Sigmoid colon (tissue), 7 donors: ENCODE measurements around the gene FICD. TPM values are rescaled to one million over a fixed set of nuclear protein-coding genes. Genes with fewer than 3 reads are reported as not detected.

Experiments
- DNase-seq: peaks from one replicate; pipeline ENCODE4 v3.0.0-alpha.2; 2019
- H3K27ac ChIP-seq, 4 donors: fragments of 200-600 bp; sonication (generic); one replicate each; pipeline ENCODE4 v1.5.1; 2016 to 2019; ENCODE audit warnings: mild to moderate bottlenecking in 1 of 4
- H3K27me3 ChIP-seq, 3 donors: fragments of 200-600 bp; sonication (generic); one replicate each; pipeline ENCODE4 v1.5.1; 2019; ENCODE audit warnings: mild to moderate bottlenecking in 1 of 3
- H3K36me3 ChIP-seq, 4 donors: fragments of 200-600 bp; sonication (generic); one replicate each; pipeline ENCODE4 v1.5.1; 2016 to 2019
- H3K4me1 ChIP-seq, 4 donors: fragments of 200-600 bp; sonication (generic); one replicate each; pipeline ENCODE4 v1.5.1; 2017 to 2019
- H3K4me3 ChIP-seq, 4 donors: fragments of 200-600 bp; sonication (generic); one replicate each; pipeline ENCODE4 v1.5.1; 2017 to 2019; ENCODE audit warnings: mild to moderate bottlenecking in 2 of 4, moderate library complexity in 1 of 4
- H3K9me3 ChIP-seq, 4 donors: fragments of 200-600 bp in 3 of 4; sonication (generic) in 3 of 4; one replicate each; pipeline versions ENCODE4 v1.5.1 to v1.6.1; 2013 to 2019
- EP300 ChIP-seq, 4 donors: sonication (generic); formaldehyde crosslinking; IDR thresholded peaks; one replicate each; pipeline ENCODE4 v1.6.1; 2017; ENCODE audit warnings: antibody characterized with exemption in 4 of 4
- POLR2A ChIP-seq, 2 donors: fragments of 450-650 bp; IDR thresholded peaks; one replicate each; pipeline ENCODE4 v1.6.1; 2016; ENCODE audit warnings: antibody characterized with exemption in 2 of 2, mild to moderate bottlenecking in 2 of 2, moderate library complexity in 2 of 2
- POLR2AphosphoS5 ChIP-seq, 4 donors: sonication (generic); formaldehyde crosslinking; IDR thresholded peaks; one replicate each; pipeline ENCODE4 v1.6.1; 2017; ENCODE audit warnings: antibody characterized with exemption in 4 of 4
- WGBS, 2 donors: extraction: QIAGEN DNeasy Blood & Tissue Kit; methylation state at CpG; one replicate each; pipeline ENCODE4 v1.1.7; 2013; 5-methylcytosine and 5-hydroxymethylcytosine counted together
- intact Hi-C: fragments of 100-400 bp; cut with DNase I; formaldehyde crosslinking; loops from one replicate; pipeline ENCODE4 v1.15.1; 2023
- polyA plus RNA-seq, 3 donors: library from polyadenylated mRNA; stranded (reverse); fragments of 200-250 nt; gene quantifications; one replicate each; pipeline ENCODE4 v1.2.3, GENCODE V29; 2013
- total RNA-seq, 4 donors: library from RNA; depleted of rRNA; stranded (reverse); fragments of >200 nt; gene quantifications; one replicate each; pipeline ENCODE4 v1.1.0, GENCODE V29; 2016
- TF ChIP-seq, protein P1 (sequence below), 4 experiments: fragments of 450-650 bp in 3 of 4; fragments of 200-600 bp in 1 of 4; IDR thresholded peaks; one replicate each; pipeline ENCODE4 v1.5.1; 2016 to 2019; ENCODE audit warnings: antibody characterized with exemption in 4 of 4, mild to moderate bottlenecking in 3 of 4, moderate library complexity in 2 of 4
- donor health status: healthy with polysubstance abuse.
- donor health status: Bipolar disorder and iron deficiency.
- donor health status: healthy.

FICD gene
- total and polyA plus RNA-seq, 7 donors: 1.2 to 5.4 (median 3.2) TPM; not detected in 1

DNA sequence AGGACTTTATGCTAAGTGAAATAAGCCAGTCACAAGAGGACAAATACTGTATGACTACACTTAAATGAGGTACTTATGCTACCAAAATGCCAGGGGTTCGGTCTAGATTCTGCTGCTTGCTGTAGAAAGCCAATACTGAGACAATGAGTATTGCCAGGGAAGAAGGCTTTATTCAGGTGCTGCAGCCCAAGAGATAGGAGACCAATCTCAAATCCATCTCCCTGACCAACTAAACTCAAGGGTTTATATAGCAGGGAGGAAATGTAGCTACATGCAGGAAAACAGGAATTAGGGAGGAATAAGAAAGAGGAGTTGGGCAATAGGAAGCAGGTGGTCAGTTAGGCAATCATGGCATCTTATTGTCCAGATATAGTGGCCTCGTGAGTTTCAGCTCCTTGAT lies 12.2 kb upstream of the FICD start:
- no peak overlapping the region for H3K27ac ChIP-seq
- peaks cover 0 to 9% (median 0%) of the 10 kb centered on the region in 4 donors for H3K9me3 ChIP-seq

DNA sequence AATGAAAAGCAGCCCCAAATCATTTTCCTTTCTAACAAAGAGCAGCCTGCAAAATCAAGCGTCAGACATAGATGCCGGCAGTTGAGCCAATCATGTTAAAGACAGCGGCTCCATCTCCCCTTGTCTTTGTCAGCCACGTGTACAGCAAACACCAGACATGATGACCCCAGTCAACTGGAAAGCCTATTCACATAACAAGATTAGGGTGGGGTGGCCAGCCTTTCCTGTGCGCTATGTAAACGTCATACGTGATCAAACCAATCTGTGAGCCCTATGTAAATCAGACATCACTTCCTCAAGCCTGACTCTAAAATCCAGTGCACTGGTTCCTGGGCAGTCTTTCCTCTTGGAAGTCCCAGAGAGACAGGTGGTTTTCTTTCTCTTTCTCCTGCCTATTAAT lies 9.9 kb upstream of the FICD start:
- H3K4me1 ChIP-seq: no peaks in the 10 kb centered on the region
- DNase-seq: no peak
- no peak overlapping the region for H3K27ac ChIP-seq
- peaks cover 0 to 2% (median 0%) of the 10 kb centered on the region in 3 donors for H3K27me3 ChIP-seq
- H3K36me3 ChIP-seq: no peaks in the 10 kb centered on the region
- TF ChIP-seq, protein P1, sequence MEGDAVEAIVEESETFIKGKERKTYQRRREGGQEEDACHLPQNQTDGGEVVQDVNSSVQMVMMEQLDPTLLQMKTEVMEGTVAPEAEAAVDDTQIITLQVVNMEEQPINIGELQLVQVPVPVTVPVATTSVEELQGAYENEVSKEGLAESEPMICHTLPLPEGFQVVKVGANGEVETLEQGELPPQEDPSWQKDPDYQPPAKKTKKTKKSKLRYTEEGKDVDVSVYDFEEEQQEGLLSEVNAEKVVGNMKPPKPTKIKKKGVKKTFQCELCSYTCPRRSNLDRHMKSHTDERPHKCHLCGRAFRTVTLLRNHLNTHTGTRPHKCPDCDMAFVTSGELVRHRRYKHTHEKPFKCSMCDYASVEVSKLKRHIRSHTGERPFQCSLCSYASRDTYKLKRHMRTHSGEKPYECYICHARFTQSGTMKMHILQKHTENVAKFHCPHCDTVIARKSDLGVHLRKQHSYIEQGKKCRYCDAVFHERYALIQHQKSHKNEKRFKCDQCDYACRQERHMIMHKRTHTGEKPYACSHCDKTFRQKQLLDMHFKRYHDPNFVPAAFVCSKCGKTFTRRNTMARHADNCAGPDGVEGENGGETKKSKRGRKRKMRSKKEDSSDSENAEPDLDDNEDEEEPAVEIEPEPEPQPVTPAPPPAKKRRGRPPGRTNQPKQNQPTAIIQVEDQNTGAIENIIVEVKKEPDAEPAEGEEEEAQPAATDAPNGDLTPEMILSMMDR (IDR thresholded peaks at IDR 0.05): no peak
- TF ChIP-seq POLR2AphosphoS5 (IDR thresholded peaks at IDR 0.05) (no peak), EP300 (IDR thresholded peaks at IDR 0.05) (no peak), POLR2A (IDR thresholded peaks at IDR 0.05) (no peak)
- intact Hi-C loops: no loop called here
- H3K4me3 ChIP-seq: no peak overlapping the region
- H3K9me3 ChIP-seq: peaks cover 0 to 9% (median 0%) of the 10 kb centered on the region in 4 donors
- 68 to 76% methylated on average over 7 of the region's 7 CpGs for WGBS, 2 donors

More for the DNA sequence above, 12.2 kb upstream of the FICD start:
- peaks cover 0 to 2% (median 0%) of the 10 kb centered on the region in 3 donors for H3K27me3 ChIP-seq
- intact Hi-C loops: no loop called here
- no peaks in the 10 kb centered on the region for H3K36me3 ChIP-seq
- no peak for DNase-seq
- H3K4me3 ChIP-seq: no peak overlapping the region
- TF ChIP-seq, protein P1 (IDR thresholded peaks at IDR 0.05): no peak
- TF ChIP-seq POLR2A (IDR thresholded peaks at IDR 0.05) (no peak), EP300 (IDR thresholded peaks at IDR 0.05) (no peak), POLR2AphosphoS5 (IDR thresholded peaks at IDR 0.05) (no peak)
- WGBS, 2 donors: 80 to 82% methylated on average over 2 of the region's 2 CpGs
- no peaks in the 10 kb centered on the region for H3K4me1 ChIP-seq

DNA sequence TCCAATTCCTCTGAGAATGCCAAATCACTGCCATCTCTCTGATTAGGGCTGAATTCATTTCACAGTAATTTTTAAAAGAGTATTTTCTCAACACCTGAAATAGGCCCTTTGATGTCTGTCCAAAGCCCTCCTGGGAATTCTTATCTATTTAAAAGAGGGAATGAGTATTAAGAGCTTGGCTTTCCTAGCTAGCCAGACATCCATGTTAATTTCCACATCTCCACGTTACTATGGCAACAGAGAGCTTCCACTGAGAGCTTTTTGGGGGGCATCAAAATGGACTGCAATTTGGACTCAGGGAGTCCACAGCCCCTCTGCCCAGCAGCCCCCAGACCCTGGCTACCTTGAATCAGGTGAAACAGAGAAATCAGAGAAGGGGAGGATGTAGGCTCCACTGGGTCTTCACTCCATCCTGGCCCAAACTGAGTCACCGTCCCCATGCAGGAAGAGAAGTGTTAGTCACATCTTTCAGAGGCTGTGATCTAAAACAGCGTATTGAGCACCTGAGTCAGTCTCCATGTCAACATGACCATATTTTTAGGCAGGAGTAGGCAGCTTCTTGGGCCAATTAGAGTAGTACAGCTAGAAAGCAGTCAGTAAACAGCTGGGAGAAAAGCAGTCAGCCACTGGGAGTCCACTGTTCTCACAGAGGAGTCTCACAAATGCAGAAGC lies 7.0 kb upstream of the FICD start:
- Histone ChIP-seq H3K27me3 (no peaks in the 10 kb centered on the region), H3K9me3 (peaks cover 0 to 4% (median 0%) of the 10 kb centered on the region in 4 donors), H3K4me3 (no peak overlapping the region), H3K27ac (no peak overlapping the region), H3K36me3 (no peaks in the 10 kb centered on the region), H3K4me1 (peaks cover 0 to 8% (median 3%) of the 10 kb centered on the region in 4 donors)
- intact Hi-C loops: no loop called here
- no peak for DNase-seq
- WGBS, 2 donors: 64 to 77% methylated on average over 3 of the region's 3 CpGs
- TF ChIP-seq, protein P1 (IDR thresholded peaks at IDR 0.05): no peak
- TF ChIP-seq EP300 (IDR thresholded peaks at IDR 0.05): no peak
- no peak for TF ChIP-seq POLR2A (IDR thresholded peaks at IDR 0.05)
- no peak for TF ChIP-seq POLR2AphosphoS5 (IDR thresholded peaks at IDR 0.05)

DNA sequence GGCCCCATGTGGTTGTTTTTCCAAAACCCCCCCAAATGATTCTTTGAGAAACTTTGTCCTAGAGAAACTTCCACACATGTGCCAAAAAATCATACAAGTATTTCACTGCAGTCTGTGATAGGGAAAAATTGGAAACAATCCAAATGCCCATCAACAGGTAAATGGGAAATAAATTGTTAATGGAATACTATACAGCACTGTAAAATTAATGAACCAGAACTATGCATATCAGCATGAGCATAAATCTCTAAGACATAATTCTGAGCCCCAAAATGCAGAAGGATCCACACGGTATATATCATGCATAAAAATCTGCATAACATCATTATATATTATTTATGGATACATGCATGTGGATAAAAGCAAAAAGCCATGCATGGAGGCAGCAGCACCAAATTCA lies 5.3 kb upstream of the FICD start:
- Histone ChIP-seq H3K27ac (no peak overlapping the region), H3K4me3 (no peak overlapping the region), H3K36me3 (no peaks in the 10 kb centered on the region), H3K9me3 (no peaks in the 10 kb centered on the region), H3K27me3 (no peaks in the 10 kb centered on the region), H3K4me1 (peaks cover 0 to 12% (median 3%) of the 10 kb centered on the region in 4 donors)
- intact Hi-C loops: loop anchor here (5.0 to 10.0 kb wide), 3 partner anchors 383 to 825 kb away; partner anchors contain the start of genes PWP1 and WSCD2
- TF ChIP-seq POLR2A (IDR thresholded peaks at IDR 0.05) (no peak), POLR2AphosphoS5 (IDR thresholded peaks at IDR 0.05) (no peak), EP300 (IDR thresholded peaks at IDR 0.05) (no peak)
- TF ChIP-seq, protein P1 (IDR thresholded peaks at IDR 0.05): no peak
- 89 to 90% methylated on average over 1 of the region's 1 CpG for WGBS, 2 donors
- DNase-seq: no peak
